NCI-H2081 (cell line): ENCODE measurements around the gene CRACR2B.

Experiments used
- DNase-seq, 2 experiments: peaks; one replicate each; lab custom pipeline; 2025; lab: John Stamatoyannopoulos, UW

The CRACR2B gene

DNA sequence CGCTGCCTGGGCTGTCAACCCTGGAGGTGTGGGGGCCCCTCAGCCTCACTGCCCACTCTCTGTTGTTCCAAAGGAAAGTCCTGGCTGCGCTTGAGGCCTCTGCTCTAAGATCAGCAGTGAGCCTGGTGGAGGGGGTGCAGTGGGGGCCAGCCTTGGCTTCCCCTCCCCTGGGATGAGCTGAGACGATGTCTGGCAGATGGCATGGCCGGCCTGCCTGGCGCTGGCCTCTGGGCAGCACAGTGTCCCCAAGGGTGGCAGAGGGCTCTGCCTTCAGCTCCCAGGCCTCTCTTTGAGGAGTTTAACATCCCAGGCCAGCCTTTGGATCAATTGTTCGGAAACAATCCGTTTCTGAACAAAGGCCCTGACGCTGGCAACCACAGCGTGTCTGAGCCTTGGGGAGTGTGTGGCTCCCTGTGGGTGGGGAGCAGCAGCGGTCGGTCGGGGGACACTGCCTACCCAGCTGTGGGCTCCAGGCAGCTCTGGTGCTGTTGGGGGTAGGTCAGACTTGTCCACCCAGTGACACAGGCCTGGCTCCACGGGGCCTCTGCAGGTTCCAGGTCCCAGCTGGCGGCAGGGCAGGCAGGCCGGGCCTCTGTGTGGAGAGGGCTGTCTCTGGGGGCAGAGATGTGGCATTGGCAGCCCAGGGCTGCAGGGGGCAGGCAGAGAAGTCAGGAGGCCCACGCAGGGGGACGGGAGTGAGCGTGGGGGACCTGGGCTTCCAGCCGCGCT, 27.0 kb downstream of the CRACR2B start:
- DNase-seq: no peak

DNA sequence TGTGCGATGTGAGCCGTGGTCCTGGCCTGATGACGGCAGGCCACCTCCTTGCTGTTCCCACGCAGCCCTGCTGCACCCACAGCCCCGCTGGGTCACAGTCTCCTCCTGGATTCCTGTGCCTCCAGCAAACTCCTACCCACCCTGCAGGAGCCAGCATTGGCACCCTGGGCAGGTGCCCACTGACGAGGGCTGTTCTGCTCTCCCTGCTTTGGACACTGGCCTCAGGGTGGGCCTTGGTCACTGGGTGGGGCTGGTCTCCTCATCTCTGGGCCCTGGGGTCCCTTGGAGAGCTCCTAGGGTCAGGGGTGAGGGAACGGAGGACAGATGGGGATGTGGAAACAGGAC, 27.6 kb downstream of the CRACR2B start:
- DNase-seq: no peak

DNA sequence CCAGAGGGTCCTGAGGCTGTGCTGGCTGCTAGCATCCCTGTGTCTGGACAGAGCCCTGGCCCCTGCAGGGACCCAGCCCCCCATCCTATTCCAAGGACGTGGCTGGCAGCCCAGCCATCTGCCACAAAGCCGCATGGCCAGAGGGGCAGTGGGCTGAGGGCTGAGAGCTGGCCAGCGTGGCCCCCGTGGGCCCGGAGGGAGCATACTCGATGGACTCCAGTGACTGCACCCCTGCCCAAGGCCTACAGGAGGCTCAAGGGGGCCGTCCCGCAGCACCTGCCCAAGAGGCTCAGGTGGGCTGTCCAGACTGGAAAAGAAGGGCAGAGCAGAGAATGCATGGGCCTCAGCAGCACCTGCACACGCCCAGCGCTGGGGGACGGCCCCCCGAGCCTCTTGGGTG, 28.1 kb downstream of the CRACR2B start:
- no peak for DNase-seq

DNA sequence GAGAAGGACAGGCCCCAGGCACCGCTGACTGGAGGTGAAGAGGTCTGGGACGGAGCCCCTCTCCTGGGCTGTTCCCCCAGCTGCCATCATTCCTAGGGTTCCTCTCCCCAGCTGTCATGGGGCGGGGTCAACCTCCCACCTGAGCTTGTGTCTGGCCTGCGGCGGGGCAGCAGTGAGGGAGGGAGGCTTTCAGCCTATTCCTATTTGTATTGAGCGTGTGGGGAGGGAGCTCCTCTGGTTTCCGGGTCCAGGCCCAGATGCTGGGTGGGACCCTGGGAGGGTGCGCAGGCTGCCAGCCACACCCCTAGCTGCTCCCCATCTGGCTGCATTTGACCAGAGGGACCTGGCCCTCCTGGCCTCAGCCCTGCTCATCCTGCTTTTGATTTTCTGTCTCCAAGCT, 28.7 kb downstream of the CRACR2B start:
- no peak for DNase-seq

DNA sequence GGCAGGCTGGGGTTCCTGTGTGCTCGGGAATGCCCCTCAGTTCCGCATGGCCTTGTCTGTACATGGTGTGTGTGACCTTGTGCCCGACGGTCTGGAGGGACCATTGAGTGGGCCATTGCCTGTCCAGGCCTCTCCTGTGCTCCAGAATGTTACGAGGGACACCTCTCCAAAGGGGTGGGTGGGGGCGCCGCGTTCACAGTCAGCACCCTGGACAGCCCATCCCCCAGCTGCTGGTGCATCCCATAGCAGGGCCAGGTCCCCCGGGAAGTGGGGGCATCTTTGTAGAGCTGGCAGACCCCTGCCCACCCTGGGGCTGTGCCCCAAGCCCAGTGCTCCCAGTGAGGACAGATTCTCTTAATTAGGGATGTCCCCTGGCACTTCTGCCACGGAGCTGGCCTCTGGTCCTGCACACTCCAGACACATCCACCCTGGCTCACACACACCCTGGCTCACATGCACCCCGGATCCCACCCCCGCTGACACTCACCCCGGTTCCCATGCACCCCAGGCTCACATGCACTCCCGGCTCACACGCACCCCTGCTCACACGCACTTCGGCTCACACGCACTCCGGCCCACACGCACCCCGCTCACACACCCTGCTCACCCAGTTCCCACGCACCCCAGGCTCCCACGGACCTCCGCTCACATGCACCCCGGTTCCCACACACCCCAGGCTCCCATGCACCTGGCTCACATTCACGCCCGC, 30.5 kb downstream of the CRACR2B start:
- DNase-seq: no peak

DNA sequence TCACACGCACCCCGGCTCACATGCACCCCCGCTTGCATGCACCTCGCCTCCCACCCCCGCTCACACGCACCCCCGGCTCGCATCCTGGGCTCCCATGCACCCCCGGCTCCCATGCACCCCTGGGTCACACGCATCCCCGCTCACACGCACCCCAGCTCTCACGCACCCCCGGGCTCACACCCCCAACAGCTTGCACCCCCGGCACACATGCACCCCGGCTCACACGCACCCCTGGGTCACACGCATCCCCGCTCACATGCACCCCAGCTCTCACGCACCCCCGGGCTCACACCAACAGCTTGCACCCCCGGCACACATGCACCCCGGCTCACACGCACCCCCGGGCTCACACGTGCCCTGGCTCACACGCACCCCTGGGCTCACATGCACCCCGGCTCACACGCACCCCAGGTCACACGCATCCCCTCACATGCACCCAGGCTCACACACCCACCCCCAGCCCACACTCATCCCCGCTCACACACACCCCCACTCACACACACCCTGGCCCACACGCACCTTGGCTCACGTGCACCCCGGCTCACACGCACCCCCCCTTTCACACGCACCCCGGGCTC, 31.1 kb downstream of the CRACR2B start:
- DNase-seq: no peak

DNA sequence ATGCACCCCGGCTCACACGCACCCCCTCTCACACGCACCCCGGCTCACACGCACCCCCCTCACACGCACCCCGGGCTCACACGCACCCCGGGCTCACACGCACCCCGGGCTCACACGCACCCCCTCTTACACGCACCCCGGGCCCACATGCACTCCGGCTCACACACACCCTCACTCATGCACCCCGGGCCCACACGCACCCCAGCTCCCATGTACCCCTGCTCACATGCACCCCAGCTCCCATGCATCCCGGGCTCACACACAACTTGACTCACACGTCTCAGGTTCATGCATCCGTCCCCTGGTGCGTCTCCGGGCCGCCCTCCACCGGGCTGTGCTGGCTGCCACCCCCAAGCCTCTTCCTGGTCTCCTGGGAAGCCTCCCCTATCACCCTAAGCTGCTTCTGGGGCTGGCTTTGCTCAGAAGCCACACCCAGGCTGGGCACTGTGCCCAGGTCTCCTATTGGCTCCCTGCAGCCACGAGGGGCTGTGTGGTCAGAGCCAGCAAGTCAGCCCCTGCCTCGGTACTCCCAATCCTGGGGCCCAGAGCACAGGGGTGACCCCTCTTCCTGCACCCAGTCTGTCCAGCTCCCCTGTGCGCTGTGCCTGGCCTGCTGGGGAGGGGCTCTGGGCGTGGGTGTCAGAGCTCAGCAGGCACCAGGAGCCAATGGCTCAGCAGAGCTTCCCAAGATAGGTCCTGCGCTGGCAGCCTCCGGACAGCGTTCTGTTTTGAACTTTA, 31.8 kb downstream of the CRACR2B start:
- peak; percentile 79 to 86 for DNase-seq

DNA sequence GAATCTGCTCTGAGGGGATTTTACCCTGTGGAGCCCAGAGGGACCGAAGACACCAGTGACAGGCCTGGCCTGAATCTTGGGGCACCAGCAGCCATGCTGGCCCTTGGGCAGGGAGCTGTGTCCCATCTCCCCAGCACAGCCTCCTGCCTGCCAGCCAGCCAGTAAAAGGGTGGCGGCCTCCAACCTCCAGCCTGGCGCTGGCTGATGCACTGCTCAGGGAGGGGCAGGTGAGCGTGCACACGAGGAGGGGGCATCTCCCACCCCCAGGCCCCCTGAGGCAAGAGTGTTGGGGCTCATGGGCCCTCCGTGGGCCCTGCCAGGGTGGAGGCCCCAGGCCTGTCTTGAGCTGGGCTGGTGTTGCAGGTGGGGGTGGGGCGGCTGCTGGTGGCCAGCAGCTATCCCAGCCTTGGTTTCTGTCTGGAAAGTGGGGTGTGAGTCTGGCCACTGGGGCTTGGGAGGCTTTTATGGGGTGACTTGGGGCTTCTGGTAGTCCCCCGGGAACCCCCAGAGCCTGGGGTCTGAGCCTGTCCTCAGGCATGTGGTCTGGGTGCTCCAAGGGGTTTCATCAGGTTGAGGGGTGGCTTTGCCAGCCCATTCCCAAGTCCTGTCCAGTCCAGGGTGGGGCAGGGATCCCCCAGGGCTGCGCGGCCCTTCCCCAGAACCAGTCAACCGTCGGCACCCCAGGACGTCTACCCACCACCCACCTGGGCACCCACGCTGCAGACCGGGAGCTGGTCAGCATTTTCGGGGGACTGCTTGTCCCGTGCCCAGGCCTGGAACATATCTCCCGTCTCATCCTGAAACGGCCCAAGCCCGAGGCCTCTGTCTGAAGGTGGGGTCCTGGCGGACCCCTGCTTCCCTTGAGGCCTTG, 32.8 kb downstream of the CRACR2B start:
- DNase-seq: no peak

DNA sequence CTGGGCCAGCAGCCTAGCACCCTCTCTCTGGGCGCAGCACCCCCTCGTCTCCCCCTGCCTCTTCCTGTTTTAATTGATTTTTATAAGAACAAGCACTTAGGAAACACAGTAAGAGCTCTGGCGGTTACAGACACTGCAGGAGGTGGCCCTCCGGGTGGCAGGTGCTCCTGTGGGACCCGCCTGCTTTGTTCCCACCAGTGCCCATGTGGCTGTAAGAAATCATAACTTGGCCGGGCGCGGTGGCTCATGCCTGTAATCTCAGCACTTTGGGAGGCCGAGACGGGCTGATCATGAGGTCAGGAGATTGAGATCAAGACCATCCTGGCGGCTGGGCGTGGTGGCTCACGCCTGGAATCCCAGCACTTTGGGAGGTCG, 33.4 kb downstream of the CRACR2B start:
- peak in 1 of 2 experiments; percentile 15 for DNase-seq

DNA sequence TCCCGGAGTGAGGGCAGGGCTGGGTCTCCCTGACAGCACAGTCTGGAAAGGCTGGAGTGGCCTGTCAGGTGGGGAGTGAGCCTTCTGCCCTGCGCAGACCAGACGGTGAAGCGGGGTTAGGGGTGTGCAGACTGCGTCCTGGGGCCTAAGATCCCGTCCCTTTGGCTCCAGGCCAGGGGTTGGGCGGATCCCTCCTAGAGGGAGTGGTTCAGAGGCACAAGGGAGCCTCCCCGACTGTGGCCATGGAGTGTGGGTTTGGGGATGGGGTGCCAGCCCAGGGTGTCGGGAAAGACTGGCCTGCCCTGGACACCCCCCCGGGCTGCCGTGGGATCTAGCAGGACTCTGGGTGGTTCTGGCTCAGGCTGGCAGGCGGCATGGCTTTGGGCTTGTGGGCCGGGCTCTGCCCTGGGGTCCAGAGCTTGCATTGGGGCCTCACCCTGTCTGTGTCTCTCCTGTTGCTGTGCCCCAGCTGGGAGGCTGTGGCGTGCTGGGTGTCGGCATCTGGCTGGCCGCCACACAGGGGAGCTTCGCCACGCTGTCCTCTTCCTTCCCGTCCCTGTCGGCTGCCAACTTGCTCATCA, 34.5 kb downstream of the CRACR2B start:
- no peak for DNase-seq

DNA sequence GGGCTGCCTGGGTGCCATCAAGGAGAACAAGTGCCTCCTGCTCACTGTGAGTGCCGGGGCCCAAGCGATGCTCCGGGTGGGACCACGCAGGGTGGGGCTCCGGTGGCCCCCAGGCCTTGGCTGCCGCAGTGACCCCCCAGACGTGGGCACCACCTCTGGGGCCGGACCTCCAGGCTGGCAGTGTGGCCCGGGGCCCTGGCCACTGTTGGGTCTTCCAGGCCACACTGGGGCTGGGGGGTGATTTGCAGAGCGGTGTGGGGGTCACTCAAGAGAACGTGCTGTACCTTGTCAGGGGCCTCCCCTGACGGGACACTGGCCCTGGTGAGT, 34.9 kb downstream of the CRACR2B start:
- no peak for DNase-seq

DNA sequence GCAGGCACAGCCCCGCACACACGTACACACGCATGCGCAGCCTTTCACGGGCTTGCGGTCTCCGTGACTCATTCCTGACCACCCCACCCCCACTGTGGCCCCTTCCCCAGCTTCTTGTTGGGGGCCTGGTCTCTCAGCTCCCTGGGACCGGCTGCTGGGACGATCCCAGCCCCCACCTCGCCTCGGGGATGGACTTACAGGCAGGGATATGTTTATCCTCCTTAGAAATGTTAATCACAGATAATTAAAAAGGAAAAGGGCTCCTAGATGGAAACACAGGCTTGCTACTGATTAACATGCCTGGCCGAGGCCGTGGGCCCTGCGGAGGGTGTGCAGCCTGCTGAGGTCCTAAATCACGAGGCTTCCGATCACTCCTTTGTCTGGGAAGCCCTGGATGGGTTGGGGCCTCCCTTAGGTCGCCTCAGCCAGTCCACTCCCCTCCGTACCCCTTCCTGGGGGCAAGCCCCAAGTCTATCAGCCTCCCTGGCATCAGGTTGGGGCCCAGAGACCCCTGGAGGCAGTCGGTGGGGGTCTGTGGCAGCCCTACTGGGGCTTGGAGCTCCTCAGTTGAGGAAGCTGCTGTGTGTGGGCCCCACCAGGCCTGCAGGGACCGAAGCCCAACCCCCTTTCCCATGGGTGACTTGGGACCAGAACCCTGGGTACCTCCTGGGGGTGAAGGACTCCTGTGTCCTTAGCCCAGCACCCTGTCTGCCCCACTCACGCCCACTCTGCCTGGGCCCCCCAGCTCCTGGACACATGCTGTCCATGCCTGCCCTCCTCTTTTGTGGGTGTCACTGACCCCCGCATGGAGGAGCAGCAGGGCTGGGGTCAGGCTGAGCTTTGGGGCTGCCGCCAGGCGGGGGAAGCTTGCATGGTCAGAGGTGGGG, 35.5 kb downstream of the CRACR2B start:
- DNase-seq: no peak

DNA sequence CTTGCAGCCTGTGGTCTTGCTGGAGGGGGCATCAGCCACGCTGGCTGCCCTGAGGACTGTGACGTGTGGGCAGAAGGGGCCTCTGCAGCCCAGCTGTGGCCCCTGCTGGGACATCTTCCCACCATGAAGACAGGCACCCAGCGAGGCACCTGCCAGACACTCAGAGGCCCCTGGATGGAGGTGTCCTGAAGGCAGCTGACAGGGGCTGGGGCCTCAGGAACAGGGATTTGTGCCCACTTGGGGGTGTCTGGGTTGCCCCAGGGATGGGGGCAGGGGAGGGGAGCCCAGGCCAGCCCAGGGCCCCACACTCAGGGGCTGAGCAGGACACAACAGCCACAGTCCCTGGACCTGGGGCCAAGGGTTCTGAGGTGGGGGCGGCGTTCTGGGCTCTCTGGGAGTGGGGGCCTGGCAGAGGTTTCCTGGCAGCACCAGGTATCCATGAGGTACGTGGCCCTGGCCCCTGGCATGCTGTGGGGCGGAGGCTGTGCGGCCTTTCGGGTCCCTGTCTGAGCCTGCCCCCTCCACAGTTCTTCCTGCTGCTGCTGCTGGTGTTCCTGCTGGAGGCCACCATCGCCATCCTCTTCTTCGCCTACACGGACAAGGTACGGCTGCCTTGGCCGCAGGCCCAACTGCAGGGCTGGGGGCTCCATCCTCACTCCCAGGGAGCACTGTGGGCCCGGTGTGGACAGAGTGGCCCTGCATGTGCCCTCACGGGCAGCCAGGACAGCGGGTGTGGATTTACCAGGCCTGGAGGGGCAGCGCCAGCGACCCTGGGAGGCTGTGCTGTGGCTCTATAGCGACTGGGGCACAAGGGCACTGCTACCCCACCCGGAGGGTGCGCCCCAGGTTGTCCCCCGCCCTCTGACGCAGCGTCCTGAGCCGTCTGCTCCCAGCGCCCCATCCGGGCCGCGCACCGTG, 36.5 kb downstream of the CRACR2B start:
- no peak for DNase-seq

DNA sequence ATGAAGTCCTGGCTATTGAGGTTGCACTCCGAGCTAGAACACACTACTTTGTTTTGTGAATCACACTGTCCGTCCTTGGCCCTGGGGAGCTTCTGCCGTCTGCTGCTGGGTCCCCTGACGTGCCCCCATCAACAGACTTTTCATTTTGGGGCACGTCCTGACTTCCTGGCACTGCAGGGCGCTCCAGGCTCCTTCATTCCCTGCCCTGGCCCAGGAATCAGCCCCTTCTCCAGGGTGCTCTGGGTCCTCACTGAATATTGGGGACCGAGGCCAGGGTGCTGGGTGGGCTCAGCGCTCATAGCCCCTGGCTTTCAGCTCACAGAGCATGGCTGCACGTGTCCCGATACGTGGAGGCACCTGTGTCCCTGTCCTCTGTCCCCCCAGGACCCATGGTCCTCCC, 37.2 kb downstream of the CRACR2B start:
- no peak for DNase-seq

DNA sequence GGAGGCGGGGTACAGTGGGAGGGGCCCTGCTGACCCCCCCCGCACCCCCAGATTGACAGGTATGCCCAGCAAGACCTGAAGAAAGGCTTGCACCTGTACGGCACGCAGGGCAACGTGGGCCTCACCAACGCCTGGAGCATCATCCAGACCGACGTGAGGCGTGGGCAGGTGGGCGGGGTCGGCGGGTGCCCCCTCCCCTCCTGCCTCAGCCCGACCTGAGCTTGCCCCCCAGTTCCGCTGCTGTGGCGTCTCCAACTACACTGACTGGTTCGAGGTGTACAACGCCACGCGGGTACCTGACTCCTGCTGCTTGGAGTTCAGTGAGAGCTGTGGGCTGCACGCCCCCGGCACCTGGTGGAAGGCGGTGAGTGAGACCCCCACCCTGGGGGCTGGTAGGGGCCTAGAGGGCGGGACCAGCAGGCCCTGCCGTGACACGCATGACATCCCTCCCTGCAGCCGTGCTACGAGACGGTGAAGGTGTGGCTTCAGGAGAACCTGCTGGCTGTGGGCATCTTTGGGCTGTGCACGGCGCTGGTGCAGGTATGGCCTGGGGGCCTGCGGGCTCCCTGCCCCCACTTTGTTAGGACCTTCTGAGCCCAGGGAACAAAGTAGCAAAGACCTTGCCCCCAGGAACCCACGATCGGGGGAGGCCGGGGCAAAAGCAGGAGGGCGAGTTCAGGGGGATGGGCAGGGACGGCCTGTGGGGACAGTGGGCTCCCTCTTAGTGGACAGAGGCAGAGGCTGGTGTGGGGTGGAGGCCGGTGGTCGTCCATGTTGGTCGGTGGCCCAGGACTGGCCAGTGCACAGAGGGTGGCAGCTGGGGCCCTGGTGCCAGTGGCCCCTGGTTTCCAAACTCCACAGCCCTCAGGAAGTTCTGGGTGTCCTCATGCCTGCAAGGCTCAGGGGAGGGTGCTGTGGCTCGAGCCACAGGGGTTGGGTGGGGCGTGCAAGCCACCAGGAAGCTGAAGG, 38.0 kb downstream of the CRACR2B start:
- DNase-seq: no peak

DNA sequence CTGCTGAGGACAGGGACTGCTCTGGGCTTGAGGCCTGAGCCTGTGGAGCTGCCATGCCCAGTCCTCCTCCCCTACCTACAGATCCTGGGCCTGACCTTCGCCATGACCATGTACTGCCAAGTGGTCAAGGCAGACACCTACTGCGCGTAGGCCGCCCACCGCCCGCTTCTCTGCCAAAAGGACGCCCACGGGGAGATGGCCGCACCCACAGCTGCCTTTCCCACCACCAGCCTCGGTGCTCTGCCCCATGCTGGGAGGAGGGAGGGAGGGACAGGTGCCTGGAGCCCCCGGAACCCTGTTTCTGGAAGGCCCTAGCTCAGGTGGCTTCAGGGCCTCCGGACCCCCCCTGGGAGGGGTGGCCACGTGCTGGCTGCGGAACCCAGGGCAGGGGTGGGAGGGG, 38.8 kb downstream of the CRACR2B start:
- no peak for DNase-seq

DNA sequence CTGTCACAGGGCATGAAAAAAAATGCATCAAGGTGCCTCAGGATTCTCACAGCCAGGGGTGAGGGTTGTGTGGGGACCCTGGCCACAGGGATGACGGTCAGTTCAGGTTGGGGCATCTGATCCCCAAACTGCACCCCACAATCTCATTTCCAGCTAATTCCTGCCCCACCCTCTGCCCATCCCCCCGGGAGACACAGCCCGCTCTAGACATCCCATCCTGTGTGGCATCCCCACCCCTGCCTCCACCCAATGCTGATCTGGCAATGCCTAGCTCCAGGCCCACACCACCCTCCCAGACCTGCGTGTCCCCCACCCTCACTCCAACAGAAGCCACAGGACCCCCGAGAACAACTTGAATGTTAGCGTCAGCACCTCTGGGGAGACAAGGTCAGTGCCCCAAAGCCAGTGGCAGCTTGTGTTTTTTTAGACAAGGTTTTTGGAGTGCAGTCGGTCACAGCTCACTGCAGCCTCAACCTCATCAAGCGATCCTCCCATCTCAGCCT, 40.2 kb downstream of the CRACR2B start:
- no peak for DNase-seq

DNA sequence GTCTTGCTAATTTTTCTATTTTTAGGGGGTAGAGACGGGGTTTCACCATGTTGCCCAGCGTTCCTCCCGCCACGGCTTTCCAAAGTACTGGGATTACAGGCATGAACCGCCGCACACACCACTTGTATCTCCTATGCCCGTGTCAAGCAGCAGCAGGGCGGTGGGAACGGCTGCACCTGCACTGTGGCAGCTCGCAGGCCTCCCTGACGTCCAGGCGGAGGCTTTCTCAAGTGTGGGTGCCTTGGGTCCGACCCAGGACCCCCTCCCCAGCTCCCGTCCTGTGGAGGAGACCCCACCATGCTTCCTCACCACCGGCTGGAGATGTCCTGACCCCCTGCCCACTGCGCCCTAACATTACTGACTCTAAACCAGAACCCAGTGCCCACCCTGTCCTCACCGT, 40.7 kb downstream of the CRACR2B start:
- DNase-seq: no peak
